Subcutaneous adipose tissue (tissue), 4 donors: ENCODE results near the gene GSTM4. TPM values are rescaled to one million over a fixed set of nuclear protein-coding genes. Genes with fewer than 3 reads are reported as not detected.

Experiments used
- CTCF ChIP-seq: fragments of 450-650 bp; IDR thresholded peaks from one replicate; pipeline ENCODE4 v1.5.1; 2016; ENCODE audit warnings: low read depth, mild to moderate bottlenecking, control low read depth, antibody characterized with exemption, moderate library complexity
- total RNA-seq, 4 donors: library from RNA; depleted of rRNA; stranded (reverse); fragments of >200 nt; gene quantifications; one replicate each; pipeline ENCODE4 v1.1.0, GENCODE V29; 2016

GSTM4 gene
- total RNA-seq, 4 donors from 2014 or later = 16.7 to 35.0 (median 20.9) TPM

DNA sequence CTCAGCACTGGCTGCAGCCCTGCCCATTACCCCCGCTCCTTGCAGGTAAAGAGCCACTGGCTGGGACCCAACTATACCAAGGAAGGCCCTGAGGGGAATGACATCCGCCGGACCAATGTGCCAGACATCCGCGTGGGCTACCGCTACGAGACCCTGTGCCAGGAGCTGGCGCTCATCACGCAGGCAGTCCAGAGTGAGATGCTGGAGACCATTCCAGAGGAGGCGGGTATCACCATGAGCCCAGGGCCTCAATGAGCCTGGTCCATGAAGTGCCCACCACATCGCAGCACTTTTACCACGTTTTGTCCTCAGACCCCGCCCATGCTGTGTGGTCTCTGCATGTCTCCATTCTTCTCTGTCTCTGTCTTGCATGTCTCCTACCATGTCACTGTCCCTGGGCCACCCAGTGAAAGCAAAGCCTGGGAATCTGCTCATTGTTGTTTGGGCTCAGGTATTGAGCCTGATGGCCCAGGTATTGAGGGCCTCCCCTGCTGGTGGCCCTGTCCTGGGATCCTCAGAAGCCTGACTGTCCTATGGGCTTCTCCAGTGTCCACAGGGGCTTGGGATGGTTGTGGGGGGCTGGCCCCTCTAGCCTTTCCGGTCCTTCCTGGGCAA is 24.9 kb upstream of the GSTM4 start:
- TF ChIP-seq CTCF = no peak

DNA sequence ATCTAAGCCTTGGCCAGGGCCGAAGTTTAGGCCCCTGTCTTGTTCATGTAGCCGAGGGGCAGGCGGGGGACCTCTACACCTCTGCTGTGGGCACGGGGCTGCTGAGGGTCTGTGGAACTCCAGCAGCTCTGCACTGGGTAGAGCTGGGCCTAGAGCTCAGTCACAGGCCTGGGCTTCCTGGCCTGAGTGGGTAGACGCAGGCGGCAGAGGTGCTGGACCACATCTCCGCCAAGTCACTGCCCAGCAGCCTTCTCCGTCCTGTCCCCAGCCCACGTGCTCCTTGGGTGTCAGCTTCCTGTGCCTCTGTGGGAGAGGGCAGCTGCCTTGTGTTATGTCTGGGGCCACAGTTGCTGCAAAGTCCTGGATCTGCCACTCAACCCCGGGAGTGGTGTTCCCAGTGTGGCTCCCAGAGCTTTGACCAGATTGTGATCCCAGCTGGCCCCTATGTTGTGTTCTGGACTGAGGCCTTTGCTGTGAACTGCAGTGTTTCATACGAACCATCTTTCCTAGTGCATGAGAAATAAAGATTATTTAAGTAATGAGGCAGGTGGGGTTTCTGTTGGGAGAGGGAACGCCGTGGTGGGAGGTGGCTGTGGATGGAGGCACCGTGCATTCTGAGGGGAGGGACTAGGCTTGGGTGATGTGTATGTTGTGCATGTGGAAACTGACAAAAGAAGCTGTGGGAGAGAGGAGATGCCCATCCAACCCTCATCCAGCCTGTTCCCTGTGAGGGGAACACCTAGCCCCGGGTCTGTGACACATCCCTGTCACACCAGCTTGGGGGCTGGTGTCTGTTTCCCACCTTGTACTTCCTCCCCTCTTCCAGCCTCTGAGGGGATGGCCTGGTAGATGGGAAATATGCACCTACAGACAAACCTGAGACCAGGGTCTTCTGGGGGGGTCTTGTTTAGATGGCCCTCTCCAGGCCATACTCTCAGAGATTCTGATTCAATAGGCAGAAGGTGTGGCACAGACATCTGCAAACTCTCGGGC is 24.1 kb upstream of the GSTM4 start:
- no peak for TF ChIP-seq CTCF

GRCh38 chr1:109632671-109633346 is 23.1 kb upstream of the GSTM4 start:
- no peak for TF ChIP-seq CTCF

GRCh38 chr1:109634292-109634691 is 21.6 kb upstream of the GSTM4 start:
- TF ChIP-seq CTCF = no peak

DNA sequence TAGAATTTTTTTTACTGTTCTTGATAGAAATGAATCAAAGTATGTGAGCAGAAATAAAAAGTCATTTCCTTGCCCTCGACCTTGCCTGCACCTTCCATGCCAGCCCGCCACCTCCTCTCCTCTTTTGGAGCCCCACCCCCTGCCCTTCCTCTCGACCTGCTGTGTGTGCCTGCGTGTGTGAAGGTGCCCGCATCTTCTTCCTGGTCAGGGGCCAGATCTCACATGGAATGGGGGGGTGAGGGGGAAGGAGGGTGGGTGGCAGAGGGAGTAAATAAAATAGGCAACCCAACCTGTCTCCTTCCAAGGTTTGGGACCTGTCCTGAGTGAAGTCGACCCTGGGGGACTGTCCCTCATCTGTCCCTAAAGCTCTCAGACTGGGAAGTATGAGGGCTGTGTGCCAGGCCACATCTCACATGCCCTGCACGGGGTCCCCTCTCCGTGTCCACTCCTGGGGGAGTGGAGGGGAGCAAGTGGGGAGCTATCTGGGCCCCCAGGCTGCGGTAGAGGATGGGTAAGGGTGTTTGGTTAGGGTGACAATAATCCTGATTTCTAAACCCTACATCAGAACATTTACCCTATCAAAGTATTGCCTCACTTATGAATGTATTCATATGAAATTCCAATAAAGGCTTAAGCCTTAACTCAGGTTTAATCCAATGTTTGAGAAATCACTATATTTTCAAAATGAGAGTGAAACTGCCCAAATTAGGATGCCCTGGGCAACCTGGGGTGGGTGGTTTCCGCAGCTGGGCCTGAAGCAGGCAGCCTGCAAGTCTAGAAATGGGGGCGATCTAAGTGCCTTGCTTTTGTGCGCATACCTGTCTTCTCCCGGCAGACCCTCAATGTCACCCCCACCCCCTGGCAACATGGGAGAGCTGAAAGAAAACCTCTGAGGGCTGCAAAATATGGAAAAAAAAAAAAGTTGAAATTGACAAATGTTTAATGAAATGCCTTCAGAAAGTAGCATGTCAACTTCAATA is 20.8 kb upstream of the GSTM4 start:
- TF ChIP-seq CTCF = no peak

DNA sequence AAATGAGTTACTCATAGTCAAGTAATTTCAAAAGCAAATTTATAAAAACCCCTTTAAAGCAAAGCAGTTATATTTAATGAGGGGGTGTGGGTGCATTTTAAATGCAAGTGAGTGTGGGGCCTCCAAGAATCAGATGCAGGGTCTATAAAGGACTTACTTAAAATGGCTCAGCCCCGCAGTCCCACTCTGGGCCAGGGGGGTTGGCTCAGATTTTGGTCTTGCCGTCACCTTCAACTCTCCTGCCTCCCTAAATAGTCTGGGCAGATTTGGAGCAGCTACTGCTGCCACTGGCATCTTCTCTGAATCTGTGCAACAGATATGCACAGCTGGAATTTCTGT is 20.1 kb upstream of the GSTM4 start:
- no peak for TF ChIP-seq CTCF
